M059J (cell line): ENCODE results near the gene DHX58. TPM values are rescaled to one million over a fixed set of nuclear protein-coding genes. Genes with fewer than 3 reads are reported as not detected.

Source experiments
- DNase-seq: peaks from one replicate; pipeline ENCODE4 v3.0.0-alpha.2; 2012; ENCODE audit warnings: low read depth
- total RNA-seq: library from RNA; depleted of rRNA; stranded (reverse); fragments of >200 nt; shearing (Covaris generic); gene quantifications from 2 replicates; pipeline ENCODE4 v1.2.3, GENCODE V29; 2014

DHX58 gene
- total RNA-seq, 1 experiment from 2014 or later = 22.3 TPM

- DNase-seq = no peak
These were observed 16.8 kb upstream of the DHX58 start for GRCh38 chr17:42129109-42129837.

GRCh38 chr17:42127414-42127813 lies 14.9 kb upstream of the DHX58 start:
- no peak for DNase-seq

- no peak for DNase-seq
These were observed 14.3 kb upstream of the DHX58 start for GRCh38 chr17:42126836-42127235.

- no peak for DNase-seq
These were observed 13.1 kb upstream of the DHX58 start for GRCh38 chr17:42125565-42125964.

- DNase-seq = no peak
These were observed 11.7 kb upstream of the DHX58 start for GRCh38 chr17:42124256-42124655.

GRCh38 chr17:42122371-42123303 lies 10.1 kb upstream of the DHX58 start, which contains the start of gene HSPB9:
TSS of gene HSPB9 (plus strand) at chr17:42122804. CDS start at chr17:42122851, 47 bp downstream.
- DNase-seq = no peak

- DNase-seq = peak; percentile 83
These were observed 8.6 kb upstream of the DHX58 start, which contains the start of gene KAT2A for GRCh38 chr17:42120770-42121769. TSS of gene KAT2A (minus strand) at chr17:42121367. CDS start at chr17:42121304, 63 bp downstream.

GRCh38 chr17:42120161-42120769 lies 7.8 kb upstream of the DHX58 start:
- no peak for DNase-seq

GRCh38 chr17:42119301-42119700 lies 6.8 kb upstream of the DHX58 start:
- no peak for DNase-seq

GRCh38 chr17:42118545-42118944 lies 6.0 kb upstream of the DHX58 start:
- DNase-seq = peak; percentile 52

- no peak for DNase-seq
These were observed 5.6 kb upstream of the DHX58 start for GRCh38 chr17:42118126-42118510.

GRCh38 chr17:42117397-42118125 lies 5.0 kb upstream of the DHX58 start:
- DNase-seq = no peak

GRCh38 chr17:42116705-42117396 lies 4.3 kb upstream of the DHX58 start:
- peak; percentile 79 for DNase-seq

- DNase-seq = no peak
These were observed 1.6 kb upstream of the DHX58 start for GRCh38 chr17:42114118-42114517.

GRCh38 chr17:42113293-42114069 lies 967 bp upstream of the DHX58 start:
- DNase-seq = no peak

- peak; percentile 55 for DNase-seq
These were observed 503 bp downstream of the DHX58 start for GRCh38 chr17:42111871-42112551.

GRCh38 chr17:42111265-42111636 lies 1.3 kb downstream of the DHX58 start:
- DNase-seq = no peak
